ENCODE results near the gene KCNK18.

DNA sequence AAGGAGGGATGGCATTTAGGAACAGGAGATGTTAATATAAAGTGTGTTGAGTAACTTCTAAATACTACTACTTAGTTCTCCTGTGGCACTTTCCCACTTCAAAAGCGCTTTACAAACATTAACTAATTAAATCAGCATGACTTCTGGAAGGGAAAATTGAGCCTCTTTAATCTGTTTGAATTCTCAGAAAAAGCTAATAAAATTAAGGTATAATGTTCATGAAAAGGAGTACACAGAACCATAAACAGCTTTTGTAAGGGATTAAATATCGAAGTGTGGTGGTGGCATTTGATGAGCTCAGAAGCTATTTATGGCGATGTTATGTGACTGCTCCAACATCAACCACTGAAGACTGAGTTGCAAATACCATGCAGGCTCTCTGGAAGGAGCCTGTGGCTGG lies 49.0 kb upstream of the KCNK18 start:
- TF ChIP-seq TAF1 (IDR thresholded peaks at IDR 0.05; ENCODE audit: low read depth, low read length) (no peak), POLR2AphosphoS5 (IDR thresholded peaks at IDR 0.05; ENCODE audit: low read depth, low read length) (no peak), POLR2A (IDR thresholded peaks at IDR 0.05; ENCODE audit: low read depth, low read length) (no peak), PAX5 (IDR thresholded peaks at IDR 0.05; ENCODE audit: insufficient read depth, low read length, severe bottlenecking) (no peak)
